Esophagus muscularis mucosa (tissue), 3 donors: ENCODE measurements around the gene IGSF21.

Experiments
- CTCF ChIP-seq, 3 experiments: fragments of 200-600 bp in 2 of 3; fragments of 450-650 bp in 1 of 3; sonication (generic) in 2 of 3; IDR thresholded peaks; one replicate each; pipeline ENCODE4 v1.5.1; 2017 to 2019; ENCODE audit warnings: antibody characterized with exemption in 3 of 3, mild to moderate bottlenecking in 2 of 3, moderate library complexity in 1 of 3
- POLR2A ChIP-seq: fragments of 450-650 bp; IDR thresholded peaks from one replicate; pipeline ENCODE4 v1.6.1; 2017; ENCODE audit warnings: antibody characterized with exemption, moderate library complexity, mild to moderate bottlenecking, low read depth

- no peak for TF ChIP-seq CTCF (IDR thresholded peaks at IDR 0.05)
- no peak for TF ChIP-seq POLR2A
These were observed 13.6 kb downstream of the IGSF21 start for GRCh38 chr1:18121072-18121820.
